NCI-H2196 (cell line): ENCODE results near the gene CASKIN2.
A peak's percentile ranks its signal among the peaks of the same experiment; 100 is the strongest.
"Not testable (repeated sequence)": the region's sequence is repeated elsewhere in the genome, so short reads cannot be mapped to it uniquely, and the experiment has no call there.

Experiments used
- DNase-seq: peaks from one replicate; lab custom pipeline; 2025; ENCODE audit not compliant: unreplicated experiment; lab: John Stamatoyannopoulos, UW

The CASKIN2 gene

DNA sequence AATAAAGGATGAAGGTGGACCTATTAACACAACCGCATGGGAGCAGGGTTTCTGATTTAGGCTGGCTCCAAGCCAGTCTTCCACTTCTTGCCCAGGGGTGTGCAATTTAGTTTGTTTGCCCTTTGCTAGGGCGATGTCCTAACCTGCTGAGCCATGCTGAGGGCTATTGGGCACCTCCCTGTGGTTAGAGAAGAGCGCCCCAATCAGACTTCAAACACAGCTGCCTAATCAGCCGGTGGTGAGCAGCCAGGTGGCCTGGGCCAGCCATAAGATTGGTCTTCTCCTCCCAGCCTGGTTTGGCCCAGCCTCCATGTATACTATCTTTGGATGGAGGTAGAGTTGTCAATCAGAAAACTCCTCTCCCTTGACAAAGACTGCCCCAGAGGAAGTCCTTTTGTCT, 43.2 kb downstream of the CASKIN2 start:
- peak; percentile 96 for DNase-seq

DNA sequence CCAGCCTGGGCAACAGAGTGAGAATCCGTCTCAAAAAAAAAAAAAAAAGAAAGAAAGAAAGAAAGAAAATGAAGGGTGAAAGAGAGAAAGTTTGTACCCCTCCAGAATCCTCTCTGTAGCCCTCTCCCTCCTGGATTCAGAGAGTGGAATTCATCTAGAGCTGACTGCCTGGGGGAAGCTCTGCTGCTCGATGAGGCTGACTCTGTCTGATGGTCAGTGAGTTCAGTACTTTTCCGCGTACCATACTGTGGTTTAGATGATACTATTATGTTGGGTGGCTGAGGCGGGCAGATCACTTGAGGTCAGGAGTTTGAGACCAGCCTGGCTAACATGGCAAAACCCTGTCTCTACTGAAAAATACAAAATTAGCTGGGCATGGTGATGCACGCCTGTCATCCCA, 44.1 kb downstream of the CASKIN2 start:
- DNase-seq = no peak

- DNase-seq = no peak
Observed at GRCh38 chr17:75468779-75469373, 46.5 kb downstream of the CASKIN2 start.

GRCh38 chr17:75468291-75468754, 47.0 kb downstream of the CASKIN2 start:
- peak; percentile 8 for DNase-seq

- no peak for DNase-seq
Observed at GRCh38 chr17:75465039-75465438, 50.3 kb downstream of the CASKIN2 start.

- DNase-seq = no peak
Observed at GRCh38 chr17:75463603-75464002, 51.7 kb downstream of the CASKIN2 start.

DNA sequence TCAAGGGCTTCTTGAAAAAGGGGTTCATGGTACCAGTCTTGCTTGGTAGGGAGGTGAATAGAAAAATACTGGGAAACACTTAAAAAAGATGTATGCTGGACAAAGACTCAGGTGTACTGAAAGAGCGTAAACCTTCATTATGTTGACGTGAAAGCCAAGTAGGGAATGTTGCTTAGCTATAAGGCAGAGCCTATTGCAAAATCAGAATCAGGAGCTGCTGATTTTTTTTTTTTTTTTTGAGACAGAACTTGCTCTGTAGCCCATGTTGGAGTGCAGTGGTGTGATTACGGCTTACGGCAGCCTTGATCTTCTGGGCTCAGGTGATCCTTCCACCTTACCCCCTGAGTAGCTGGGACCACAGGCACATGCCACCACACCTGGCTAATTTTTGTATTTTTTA, 55.0 kb downstream of the CASKIN2 start:
- no peak for DNase-seq

- no peak for DNase-seq
Observed at GRCh38 chr17:75459590-75460267, 55.6 kb downstream of the CASKIN2 start.

DNA sequence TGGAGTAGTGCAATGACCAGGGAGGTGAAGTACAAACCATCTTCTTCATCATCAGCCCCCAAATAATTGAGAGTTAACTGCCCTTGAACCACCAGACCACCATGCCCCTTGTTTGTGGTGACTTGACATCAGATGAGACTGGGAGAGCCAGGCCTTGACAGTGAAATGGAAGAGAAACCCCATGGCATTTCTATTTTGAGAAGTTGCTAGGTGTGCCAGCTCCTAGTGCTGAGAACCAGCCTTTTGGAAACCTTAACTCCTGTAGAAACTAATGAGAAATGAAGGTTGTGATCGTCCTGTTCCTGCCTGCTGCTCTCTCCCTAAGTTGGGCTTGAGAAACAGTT, 56.1 kb downstream of the CASKIN2 start:
- DNase-seq = no peak

DNA sequence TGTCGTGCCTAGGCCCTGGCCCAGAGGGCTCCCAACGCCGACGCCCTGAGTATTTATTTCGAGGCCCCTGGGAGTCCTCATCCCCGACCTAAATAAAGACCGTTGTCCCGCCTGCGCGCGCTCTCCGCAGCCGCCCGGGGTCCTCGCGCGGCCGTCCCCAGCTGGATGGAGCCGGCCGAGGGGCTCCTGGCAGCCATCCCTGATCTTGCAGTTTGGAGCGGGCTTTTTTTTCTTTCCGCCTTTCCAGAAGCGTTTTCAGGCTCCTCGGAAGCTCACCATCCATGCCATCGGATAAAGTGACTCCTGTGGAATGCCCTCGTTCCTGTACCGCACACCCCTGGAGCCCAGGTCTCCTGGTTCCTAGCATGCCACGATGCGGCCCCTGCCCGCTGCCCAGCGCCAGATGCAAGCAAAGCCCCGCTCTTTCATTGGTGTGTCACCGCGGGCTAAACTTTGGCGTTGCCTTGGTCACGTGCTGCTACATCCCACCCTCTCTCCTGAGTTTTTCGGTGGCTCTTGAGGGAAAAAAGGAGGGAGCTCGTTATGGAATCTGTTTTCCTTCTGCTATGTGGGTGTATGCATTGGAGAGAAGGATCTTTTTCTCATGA, 58.2 kb downstream of the CASKIN2 start:
- DNase-seq = peak; percentile 28

DNA sequence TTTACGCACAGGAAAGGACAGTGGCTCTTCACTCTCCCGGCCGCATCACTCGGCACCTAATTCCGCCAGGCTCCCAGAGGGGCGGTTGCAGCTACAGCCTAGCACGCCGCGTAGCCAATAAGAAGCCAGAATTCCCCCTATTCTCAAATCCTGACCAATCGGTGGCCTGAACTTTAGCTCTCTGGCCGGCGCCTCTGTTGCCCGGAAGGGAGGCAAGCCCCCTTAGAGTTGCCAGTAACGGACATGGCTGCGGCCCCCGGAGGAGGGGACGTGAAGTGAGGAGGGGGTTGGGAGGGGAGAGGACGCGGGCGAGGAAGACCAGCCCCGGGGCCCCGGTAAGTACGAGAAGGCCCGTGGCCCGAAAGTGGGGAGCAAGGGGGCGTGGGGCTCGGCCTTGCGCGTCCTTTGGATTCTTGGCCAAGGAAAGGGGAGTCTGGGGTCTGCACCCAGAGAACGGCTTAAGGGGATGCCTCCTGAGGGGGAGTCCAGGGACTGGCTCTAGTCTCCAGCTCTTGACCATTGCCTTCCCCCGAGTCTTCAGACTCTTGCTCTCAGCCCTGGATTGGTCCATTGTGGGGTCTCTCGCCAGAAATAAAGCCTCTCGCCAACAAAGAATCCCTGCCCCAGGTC, 58.8 kb downstream of the CASKIN2 start, which contains the start of gene TMEM94:
Gene TMEM94 (plus strand): TSS at position 219 of the 630 bp plus-strand sequence. CDS start 15,271 bp downstream, outside the sequence.
- DNase-seq = peak; percentile 96

- no peak for DNase-seq
Observed at GRCh38 chr17:75456039-75456416, 59.3 kb downstream of the CASKIN2 start.

GRCh38 chr17:75454672-75455071, 60.7 kb downstream of the CASKIN2 start:
- not testable (repeated sequence) for DNase-seq

DNA sequence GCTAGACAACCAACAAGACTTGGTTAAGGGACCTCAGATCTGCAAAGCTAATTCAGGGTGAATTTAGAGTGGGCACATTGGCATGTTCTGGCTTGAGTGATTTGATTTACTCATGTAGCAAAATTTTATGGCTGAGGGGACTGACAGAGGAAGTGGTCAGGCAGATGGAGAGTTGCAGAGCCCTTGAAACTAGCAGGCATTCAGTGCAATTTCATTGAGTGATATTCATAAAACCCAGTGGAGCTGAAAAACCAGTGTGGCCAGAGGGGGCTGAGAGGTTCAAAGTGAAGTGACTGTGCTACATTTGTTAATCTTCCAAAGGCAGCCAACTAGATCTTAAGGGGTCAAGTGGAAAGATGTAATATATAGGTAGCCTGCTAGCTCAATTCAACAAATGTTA, 61.1 kb downstream of the CASKIN2 start:
- peak; percentile 14 for DNase-seq

- DNase-seq = no peak
Observed at GRCh38 chr17:75450270-75450669, 65.1 kb downstream of the CASKIN2 start.
